ENCODE measurements around the gene NEURL1. TPM values are rescaled to one million over a fixed set of nuclear protein-coding genes. Genes with fewer than 3 reads are reported as not detected.

Gene NEURL1
- total RNA-seq, 1 donor: 0.27 TPM

DNA sequence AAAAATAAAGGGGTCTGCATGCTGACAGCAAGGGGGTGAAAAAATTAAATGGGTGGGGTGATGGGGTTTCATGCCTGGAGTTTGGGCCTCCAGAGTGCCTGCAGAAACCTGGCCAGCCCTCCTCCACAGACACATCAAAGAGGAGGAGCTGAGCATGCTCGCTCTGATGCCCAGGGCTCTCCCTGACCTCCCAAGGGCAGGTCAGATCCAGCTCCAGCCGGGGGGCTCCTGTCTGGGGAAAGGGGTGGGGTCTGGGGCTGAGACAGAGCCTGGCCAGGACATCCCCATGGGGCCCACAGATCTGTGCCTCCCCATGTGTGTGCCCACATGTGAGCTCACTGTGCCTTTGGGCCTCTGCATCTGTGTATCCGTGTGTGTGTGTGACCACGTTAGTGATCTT is 33.9 kb upstream of the NEURL1 start:
- no peak overlapping the region for H3K4me3 ChIP-seq (ENCODE audit: low read depth, low read length)
- DNase-seq (ENCODE audit: low read depth): no peak
- TF ChIP-seq CTCF (IDR thresholded peaks at IDR 0.05; ENCODE audit: insufficient read depth, low read length): no peak

DNA sequence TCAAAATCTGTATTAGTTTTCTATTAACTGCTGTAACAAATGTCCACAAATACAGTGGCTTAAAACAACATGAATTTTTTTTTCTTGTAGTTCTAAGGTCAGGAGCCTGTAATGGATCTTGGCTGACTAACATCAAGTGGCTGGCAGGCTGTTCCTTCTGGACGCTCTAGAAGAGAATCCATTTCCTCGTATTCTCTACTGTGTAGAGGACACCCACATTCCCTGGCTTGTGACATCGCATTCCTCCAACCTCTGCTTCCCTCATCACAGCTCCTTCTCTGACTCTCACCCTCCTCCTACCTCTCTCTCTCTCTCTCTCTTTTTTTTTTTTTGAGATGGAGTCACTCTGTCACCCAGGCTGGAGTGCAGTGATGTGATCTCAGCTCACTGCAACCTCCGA is 30.0 kb upstream of the NEURL1 start:
- no peak overlapping the region for H3K4me3 ChIP-seq (ENCODE audit: low read depth, low read length)
- DNase-seq (ENCODE audit: low read depth): peak; percentile 28
- no peak for TF ChIP-seq CTCF (IDR thresholded peaks at IDR 0.05; ENCODE audit: insufficient read depth, low read length)

- H3K4me3 ChIP-seq (ENCODE audit: low read depth, low read length): no peak overlapping the region
- no peak for TF ChIP-seq CTCF (IDR thresholded peaks at IDR 0.05; ENCODE audit: insufficient read depth, low read length)
- no peak for DNase-seq (ENCODE audit: low read depth)
Measured at GRCh38 chr10:103465411-103466179, 27.9 kb upstream of the NEURL1 start.

- H3K4me3 ChIP-seq (ENCODE audit: low read depth, low read length): no peak overlapping the region
- no peak for DNase-seq (ENCODE audit: low read depth)
- TF ChIP-seq CTCF (IDR thresholded peaks at IDR 0.05; ENCODE audit: insufficient read depth, low read length): no peak
Measured at GRCh38 chr10:103466734-103467133, 26.8 kb upstream of the NEURL1 start.

- H3K4me3 ChIP-seq (ENCODE audit: low read depth, low read length): no peak overlapping the region
- DNase-seq (ENCODE audit: low read depth): no peak
- TF ChIP-seq CTCF (IDR thresholded peaks at IDR 0.05; ENCODE audit: insufficient read depth, low read length): no peak
Measured at GRCh38 chr10:103467406-103467805, 26.1 kb upstream of the NEURL1 start.

DNA sequence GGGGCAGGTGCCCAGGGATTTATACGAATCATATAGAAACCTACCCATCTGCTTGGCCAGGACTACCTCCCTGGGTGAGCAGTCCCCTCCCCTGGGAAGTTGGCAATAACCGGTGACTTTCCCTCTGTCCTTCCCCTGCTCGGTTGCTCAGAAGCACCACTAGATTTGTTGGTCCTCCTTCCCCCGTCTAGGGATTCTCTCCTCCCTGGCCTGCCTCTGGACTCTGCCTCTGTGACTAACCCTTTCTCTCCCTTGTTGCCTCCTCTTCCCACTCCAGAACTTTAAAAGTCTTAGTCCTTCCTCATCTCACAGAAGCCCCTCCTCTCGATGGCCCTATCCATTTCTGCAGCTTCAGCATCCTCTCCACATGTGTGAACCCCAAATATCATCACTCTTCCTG is 24.3 kb upstream of the NEURL1 start:
- no peak for TF ChIP-seq CTCF (IDR thresholded peaks at IDR 0.05; ENCODE audit: insufficient read depth, low read length)
- DNase-seq (ENCODE audit: low read depth): no peak
- no peak overlapping the region for H3K4me3 ChIP-seq (ENCODE audit: low read depth, low read length)

Data from fibroblast of the aortic adventitia (primary cell).